GM12878 (cell line): ENCODE measurements around the gene EDC3. TPM values are rescaled to one million over a fixed set of nuclear protein-coding genes. Genes with fewer than 3 reads are reported as not detected.

Experiments used
- ATF7 ChIP-seq: fragments of 450-650 bp; IDR thresholded peaks from 2 replicates; pipeline ENCODE4 v1.6.1; 2016; ENCODE audit warnings: low read depth, mild to moderate bottlenecking
- BACH1 ChIP-seq: fragments of 450-650 bp; IDR thresholded peaks from 2 replicates; pipeline ENCODE4 v1.6.1; 2017; ENCODE audit warnings: mild to moderate bottlenecking, borderline replicate concordance
- BHLHE40 ChIP-seq, 2 experiments: fragments of 450-650 bp in 1 of 2; IDR thresholded peaks; 2 replicates each; pipeline ENCODE4 v1.6.1; 2011 to 2017; ENCODE audit warnings: low read depth in 2 of 2, borderline replicate concordance in 1 of 2, improper control_type of control experiment in 1 of 2, low read length in 1 of 2, mild to moderate bottlenecking in 1 of 2
- CEBPB ChIP-seq, 2 experiments: fragments of 150-350 bp in 1 of 2; IDR thresholded peaks; 2 replicates each; pipeline ENCODE4 v1.6.1; 2012 to 2014; ENCODE audit warnings: low read depth in 2 of 2, low read length in 2 of 2, borderline replicate concordance in 1 of 2, inconsistent platforms in 1 of 2
- IRF4 ChIP-seq: IDR thresholded peaks from 2 replicates; pipeline ENCODE4 v1.6.1; 2011; ENCODE audit warnings: low read depth, low read length
- LARP7 ChIP-seq: fragments of 450-650 bp; IDR thresholded peaks from 2 replicates; pipeline ENCODE4 v1.6.1; 2017; ENCODE audit warnings: mild to moderate bottlenecking
- PKNOX1 ChIP-seq: fragments of 450-650 bp; IDR thresholded peaks from 2 replicates; pipeline ENCODE4 v1.6.1; 2016; ENCODE audit warnings: mild to moderate bottlenecking
- POLR2A ChIP-seq: IDR thresholded peaks from 2 replicates; pipeline ENCODE4 v1.6.1; 2011; ENCODE audit warnings: low read depth, mild to moderate bottlenecking, low read length
- POLR2AphosphoS5 ChIP-seq: IDR thresholded peaks from 2 replicates; pipeline ENCODE4 v1.6.1; 2011; ENCODE audit warnings: mild to moderate bottlenecking, low read length, inconsistent platforms
- RAD21 ChIP-seq: IDR thresholded peaks from 2 replicates; pipeline ENCODE4 v1.6.1; 2011; ENCODE audit warnings: mild to moderate bottlenecking, low read depth, low read length, moderate library complexity; ENCODE audit not compliant: insufficient read depth
- RELA ChIP-seq: fragments of 450-650 bp; IDR thresholded peaks from 2 replicates; pipeline ENCODE4 v1.8.0; 2014; ENCODE audit warnings: borderline replicate concordance; ENCODE audit not compliant: partially characterized antibody
- RFX5 ChIP-seq: IDR thresholded peaks from 2 replicates; pipeline ENCODE4 v1.6.1; 2011; ENCODE audit warnings: low read depth, low read length, improper control_type of control experiment
- ZNF274 ChIP-seq: IDR thresholded peaks from one replicate; pipeline ENCODE4 v1.8.0; 2011; ENCODE audit not compliant: insufficient read length, insufficient read depth
- polyA plus RNA-seq, 11 experiments: library from polyadenylated mRNA; depleted of rRNA in 4 of 11; unstranded in 6 of 11; stranded (reverse) in 5 of 11; fragments of >200 nt; fragmentation: Nextera tagmentation in 4 of 11; fragmentation: Illumina TruSeq in 1 of 11; extraction: Ambion mirVana in 4 of 11; extraction: Trizol in 1 of 11; gene quantifications; 1 replicate in 1 of 11; 2 replicates in 10 of 11; pipeline versions ENCODE4 v1.2.1 to v1.2.3, GENCODE V29; 2011 to 2016; ENCODE audit warnings: inconsistent platforms in 2 of 11, missing spikeins in 2 of 11, low read depth in 1 of 11
- total RNA-seq, 4 experiments: library from RNA; depleted of rRNA in 3 of 4; stranded (reverse); fragments of >200 nt in 3 of 4; fragmentation: Illumina TruSeq in 1 of 4; extraction: Trizol in 1 of 4; gene quantifications; 2 replicates each; pipeline versions ENCODE4 v1.2.1 to v1.2.3, GENCODE V29; 2013 to 2021
- TF ChIP-seq, protein P1 (sequence below): IDR thresholded peaks from 2 replicates; pipeline ENCODE4 v1.6.1; 2011; ENCODE audit warnings: low read depth, mild to moderate bottlenecking, low read length, moderate library complexity, borderline replicate concordance; ENCODE audit errors: extremely low read depth
- TF ChIP-seq, protein P2 (sequence below): IDR thresholded peaks from 2 replicates; pipeline ENCODE4 v1.6.1; 2012; ENCODE audit warnings: low read length, inconsistent platforms

Gene EDC3
- total and polyA plus RNA-seq, 10 of the 15 experiments (the other 5 are each of a cell fraction or from before 2014, with no cell fraction given) = 11.8 to 48.4 (median 35.3) TPM

- TF ChIP-seq PKNOX1 (no peak), ATF7 (no peak), BACH1 (peak; percentile 31; the same call in 1 of the 2 replicates), ZNF274 (no peak), POLR2A (no peak; the same call in 1 of the 2 replicates), RAD21 (peak; percentile 55), POLR2AphosphoS5 (no peak; the same call in 1 of the 2 replicates), LARP7 (no peak), RFX5 (no peak), BHLHE40 (IDR thresholded peaks at IDR 0.05; ENCODE audit: borderline replicate concordance in 1 of 2, low read depth in 2 of 2, low read length in 1 of 2) (no peak), IRF4 (no peak), RELA (no peak), CEBPB (IDR thresholded peaks at IDR 0.05; ENCODE audit: borderline replicate concordance in 1 of 2, low read depth in 2 of 2, low read length in 2 of 2) (no peak)
- TF ChIP-seq, protein P1, sequence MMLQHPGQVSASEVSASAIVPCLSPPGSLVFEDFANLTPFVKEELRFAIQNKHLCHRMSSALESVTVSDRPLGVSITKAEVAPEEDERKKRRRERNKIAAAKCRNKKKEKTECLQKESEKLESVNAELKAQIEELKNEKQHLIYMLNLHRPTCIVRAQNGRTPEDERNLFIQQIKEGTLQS = no peak
- TF ChIP-seq, protein P2, sequence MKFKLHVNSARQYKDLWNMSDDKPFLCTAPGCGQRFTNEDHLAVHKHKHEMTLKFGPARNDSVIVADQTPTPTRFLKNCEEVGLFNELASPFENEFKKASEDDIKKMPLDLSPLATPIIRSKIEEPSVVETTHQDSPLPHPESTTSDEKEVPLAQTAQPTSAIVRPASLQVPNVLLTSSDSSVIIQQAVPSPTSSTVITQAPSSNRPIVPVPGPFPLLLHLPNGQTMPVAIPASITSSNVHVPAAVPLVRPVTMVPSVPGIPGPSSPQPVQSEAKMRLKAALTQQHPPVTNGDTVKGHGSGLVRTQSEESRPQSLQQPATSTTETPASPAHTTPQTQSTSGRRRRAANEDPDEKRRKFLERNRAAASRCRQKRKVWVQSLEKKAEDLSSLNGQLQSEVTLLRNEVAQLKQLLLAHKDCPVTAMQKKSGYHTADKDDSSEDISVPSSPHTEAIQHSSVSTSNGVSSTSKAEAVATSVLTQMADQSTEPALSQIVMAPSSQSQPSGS = no peak
Observed at GRCh38 chr15:74631935-74632560, 63.8 kb downstream of the EDC3 start (continued).
